ENCODE results near the gene PITPNM1.
"Not testable (repeated sequence)": the region's sequence is repeated elsewhere in the genome, so short reads cannot be mapped to it uniquely, and the experiment has no call there.

DNA sequence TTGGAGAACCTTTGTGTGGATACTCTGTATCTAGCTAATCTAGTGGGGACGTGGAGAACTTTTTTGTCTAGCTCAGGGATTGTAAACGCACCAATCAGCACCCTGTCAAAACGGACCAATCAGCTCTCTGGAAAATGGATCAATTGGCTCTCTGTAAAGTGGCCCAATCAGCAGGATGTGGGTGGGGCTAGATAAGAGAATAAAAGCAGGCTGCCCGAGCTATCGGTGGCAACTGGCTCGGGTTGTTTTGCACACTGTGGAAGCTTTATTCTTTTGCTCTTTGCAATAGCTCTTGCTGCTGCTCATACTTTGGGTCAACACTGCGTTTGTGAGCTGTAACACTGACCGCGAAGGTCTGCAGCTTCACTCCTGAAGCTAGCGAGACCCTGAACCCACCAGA is 28.5 kb downstream of the PITPNM1 start:
- not testable (repeated sequence) for TF ChIP-seq POLR2A (IDR thresholded peaks at IDR 0.05)
- TF ChIP-seq, protein P1, sequence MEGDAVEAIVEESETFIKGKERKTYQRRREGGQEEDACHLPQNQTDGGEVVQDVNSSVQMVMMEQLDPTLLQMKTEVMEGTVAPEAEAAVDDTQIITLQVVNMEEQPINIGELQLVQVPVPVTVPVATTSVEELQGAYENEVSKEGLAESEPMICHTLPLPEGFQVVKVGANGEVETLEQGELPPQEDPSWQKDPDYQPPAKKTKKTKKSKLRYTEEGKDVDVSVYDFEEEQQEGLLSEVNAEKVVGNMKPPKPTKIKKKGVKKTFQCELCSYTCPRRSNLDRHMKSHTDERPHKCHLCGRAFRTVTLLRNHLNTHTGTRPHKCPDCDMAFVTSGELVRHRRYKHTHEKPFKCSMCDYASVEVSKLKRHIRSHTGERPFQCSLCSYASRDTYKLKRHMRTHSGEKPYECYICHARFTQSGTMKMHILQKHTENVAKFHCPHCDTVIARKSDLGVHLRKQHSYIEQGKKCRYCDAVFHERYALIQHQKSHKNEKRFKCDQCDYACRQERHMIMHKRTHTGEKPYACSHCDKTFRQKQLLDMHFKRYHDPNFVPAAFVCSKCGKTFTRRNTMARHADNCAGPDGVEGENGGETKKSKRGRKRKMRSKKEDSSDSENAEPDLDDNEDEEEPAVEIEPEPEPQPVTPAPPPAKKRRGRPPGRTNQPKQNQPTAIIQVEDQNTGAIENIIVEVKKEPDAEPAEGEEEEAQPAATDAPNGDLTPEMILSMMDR (IDR thresholded peaks at IDR 0.05) = not testable (repeated sequence)

Measured in sigmoid colon (tissue), 3 donors.